Measurements from ENCODE around the gene PTPRN2. TPM values are rescaled to one million over a fixed set of nuclear protein-coding genes. Genes with fewer than 3 reads are reported as not detected.

PTPRN2 gene
- total and polyA plus RNA-seq, 2 donors from 2014 or later: 4.8 to 6.2 TPM

DNA sequence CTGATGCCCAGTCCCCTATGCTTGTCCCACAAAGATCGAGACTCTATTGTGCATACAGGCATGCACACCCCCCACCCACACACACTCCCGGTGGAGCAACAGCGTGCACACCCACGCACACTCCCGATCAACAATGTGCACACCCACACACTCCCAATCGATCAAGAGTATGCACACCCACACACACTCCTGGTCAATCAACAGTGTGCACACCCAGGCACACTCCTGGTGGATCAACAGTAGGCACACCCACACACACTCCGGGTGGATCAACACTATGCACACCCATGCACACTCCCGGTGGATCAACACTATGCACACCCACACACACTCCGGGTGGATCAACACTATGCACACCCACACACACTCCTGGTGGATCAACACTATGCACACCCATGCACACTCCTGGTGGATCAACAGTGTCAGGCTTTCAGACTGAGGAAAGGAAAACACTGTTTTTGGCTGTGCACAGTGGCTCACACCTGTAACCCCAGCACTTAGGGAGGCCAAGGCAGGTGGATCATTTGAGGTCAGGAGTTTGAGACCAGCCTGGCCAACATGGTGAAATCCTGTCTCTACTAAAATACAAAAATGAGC lies 118.8 kb downstream of the PTPRN2 start:
- Histone ChIP-seq H3K4me3 (ENCODE audit: low read length in 3 of 3) (no peak overlapping the region), H3K9me3 (ENCODE audit: control insufficient read depth in 2 of 3, insufficient read depth in 1 of 3, low read length in 3 of 3) (no peaks in the 10 kb centered on the region), H3K9ac (ENCODE audit: low read length in 3 of 3) (no peak overlapping the region), H3K4me1 (ENCODE audit: control insufficient read depth in 2 of 3, insufficient read depth in 2 of 3, low read depth in 1 of 3, low read length in 3 of 3) (no peaks in the 10 kb centered on the region), H3K27me3 (ENCODE audit: control insufficient read depth, insufficient read depth, low read length) (no peaks in the 10 kb centered on the region), H3K36me3 (ENCODE audit: control insufficient read depth in 2 of 3, insufficient read depth in 3 of 3, low read length in 3 of 3) (no peaks in the 10 kb centered on the region), H3K27ac (ENCODE audit: low read depth in 2 of 2, low read length in 2 of 2) (no peak overlapping the region)
- no peak for DNase-seq
- intact Hi-C loops (cut with DNase I): no loop called here
- TF ChIP-seq, protein P1, sequence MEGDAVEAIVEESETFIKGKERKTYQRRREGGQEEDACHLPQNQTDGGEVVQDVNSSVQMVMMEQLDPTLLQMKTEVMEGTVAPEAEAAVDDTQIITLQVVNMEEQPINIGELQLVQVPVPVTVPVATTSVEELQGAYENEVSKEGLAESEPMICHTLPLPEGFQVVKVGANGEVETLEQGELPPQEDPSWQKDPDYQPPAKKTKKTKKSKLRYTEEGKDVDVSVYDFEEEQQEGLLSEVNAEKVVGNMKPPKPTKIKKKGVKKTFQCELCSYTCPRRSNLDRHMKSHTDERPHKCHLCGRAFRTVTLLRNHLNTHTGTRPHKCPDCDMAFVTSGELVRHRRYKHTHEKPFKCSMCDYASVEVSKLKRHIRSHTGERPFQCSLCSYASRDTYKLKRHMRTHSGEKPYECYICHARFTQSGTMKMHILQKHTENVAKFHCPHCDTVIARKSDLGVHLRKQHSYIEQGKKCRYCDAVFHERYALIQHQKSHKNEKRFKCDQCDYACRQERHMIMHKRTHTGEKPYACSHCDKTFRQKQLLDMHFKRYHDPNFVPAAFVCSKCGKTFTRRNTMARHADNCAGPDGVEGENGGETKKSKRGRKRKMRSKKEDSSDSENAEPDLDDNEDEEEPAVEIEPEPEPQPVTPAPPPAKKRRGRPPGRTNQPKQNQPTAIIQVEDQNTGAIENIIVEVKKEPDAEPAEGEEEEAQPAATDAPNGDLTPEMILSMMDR (IDR thresholded peaks at IDR 0.05; ENCODE audit: borderline replicate concordance, extremely low read depth, insufficient read depth): no peak
- no peak for FAIRE-seq

DNA sequence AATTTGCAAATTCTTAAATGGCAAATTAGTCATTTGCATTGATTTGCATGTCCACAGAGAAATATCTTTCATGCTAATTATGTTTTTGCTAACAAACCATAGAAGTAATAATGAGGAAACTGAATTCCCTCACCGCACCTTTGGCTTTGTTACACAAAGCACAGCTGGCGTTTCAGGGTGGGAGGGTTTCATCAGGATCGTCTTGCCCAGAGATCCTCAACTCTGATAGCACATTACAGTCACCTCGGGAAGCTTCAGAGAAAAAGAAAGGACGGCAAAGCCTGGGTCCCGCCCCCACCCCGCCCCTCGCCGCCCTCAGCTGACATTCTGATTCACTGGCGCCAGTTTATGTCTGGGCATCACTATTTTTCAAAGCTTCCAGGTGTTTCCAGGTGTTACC lies 119.4 kb downstream of the PTPRN2 start:
- no peak overlapping the region for H3K27ac ChIP-seq (ENCODE audit: low read depth in 2 of 2, low read length in 2 of 2)
- H3K4me1 ChIP-seq (ENCODE audit: control insufficient read depth in 2 of 3, insufficient read depth in 2 of 3, low read depth in 1 of 3, low read length in 3 of 3): no peaks in the 10 kb centered on the region
- FAIRE-seq (no peak), DNase-seq (no peak)
- H3K27me3 ChIP-seq (ENCODE audit: control insufficient read depth, insufficient read depth, low read length): no peaks in the 10 kb centered on the region
- H3K9me3 ChIP-seq (ENCODE audit: control insufficient read depth in 2 of 3, insufficient read depth in 1 of 3, low read length in 3 of 3): peaks cover 0 to 3% (median 2%) of the 10 kb centered on the region in 3 donors
- no peaks in the 10 kb centered on the region for H3K36me3 ChIP-seq (ENCODE audit: control insufficient read depth in 2 of 3, insufficient read depth in 3 of 3, low read length in 3 of 3)
- intact Hi-C loops (cut with DNase I): no loop called here
- H3K9ac ChIP-seq (ENCODE audit: low read length in 3 of 3): no peak overlapping the region
- no peak overlapping the region for H3K4me3 ChIP-seq (ENCODE audit: low read length in 3 of 3)
- TF ChIP-seq, protein P1 (IDR thresholded peaks at IDR 0.05; ENCODE audit: borderline replicate concordance, extremely low read depth, insufficient read depth): no peak

DNA sequence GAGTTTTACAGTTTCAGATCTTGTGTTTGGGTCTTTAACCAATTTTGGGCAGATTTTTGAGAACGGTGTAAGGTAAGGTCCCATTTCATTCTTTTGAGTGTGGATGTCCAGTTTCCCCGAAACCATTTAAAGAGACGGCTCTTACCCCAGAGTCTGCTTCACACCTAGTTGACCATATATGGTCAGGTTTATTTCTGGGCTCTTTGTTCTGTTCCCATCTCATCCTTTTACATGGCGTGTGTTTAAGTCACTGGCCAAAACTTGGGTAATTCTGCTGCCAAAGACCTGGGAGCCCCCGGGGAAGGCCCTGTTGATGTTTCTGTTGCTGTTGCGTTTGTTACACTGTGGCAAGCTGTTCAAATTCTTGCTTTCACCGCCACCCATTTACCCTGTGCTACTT lies 120.1 kb downstream of the PTPRN2 start:
- Histone ChIP-seq H3K27me3 (ENCODE audit: control insufficient read depth, insufficient read depth, low read length) (no peaks in the 10 kb centered on the region), H3K9ac (ENCODE audit: low read length in 3 of 3) (no peak overlapping the region), H3K36me3 (ENCODE audit: control insufficient read depth in 2 of 3, insufficient read depth in 3 of 3, low read length in 3 of 3) (no peaks in the 10 kb centered on the region), H3K4me3 (ENCODE audit: low read length in 3 of 3) (no peak overlapping the region), H3K27ac (ENCODE audit: low read depth in 2 of 2, low read length in 2 of 2) (no peak overlapping the region), H3K9me3 (ENCODE audit: control insufficient read depth in 2 of 3, insufficient read depth in 1 of 3, low read length in 3 of 3) (peaks cover 0 to 3% (median 3%) of the 10 kb centered on the region in 3 donors), H3K4me1 (ENCODE audit: control insufficient read depth in 2 of 3, insufficient read depth in 2 of 3, low read depth in 1 of 3, low read length in 3 of 3) (no peaks in the 10 kb centered on the region)
- FAIRE-seq: no peak
- intact Hi-C loops (cut with DNase I): no loop called here
- TF ChIP-seq, protein P1 (IDR thresholded peaks at IDR 0.05; ENCODE audit: borderline replicate concordance, extremely low read depth, insufficient read depth): no peak
- no peak for DNase-seq

DNA sequence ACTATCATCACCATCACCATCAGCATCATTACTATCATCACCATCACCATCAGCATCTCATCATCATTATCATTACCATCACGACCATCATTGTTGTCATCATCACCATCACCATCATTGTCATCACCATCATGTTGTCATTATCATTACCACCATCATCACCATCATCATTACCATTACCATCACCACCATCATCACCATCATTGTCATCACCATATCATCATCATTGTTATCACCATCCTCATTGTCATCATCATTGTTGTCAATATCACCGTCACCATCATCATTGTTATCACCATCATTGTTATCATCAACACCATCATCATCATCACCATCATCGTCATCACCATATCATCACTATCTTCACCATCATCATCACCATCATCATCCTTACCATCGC lies 124.3 kb downstream of the PTPRN2 start:
- intact Hi-C loops (cut with DNase I): no loop called here
- no peak overlapping the region for H3K27ac ChIP-seq (ENCODE audit: low read depth in 2 of 2, low read length in 2 of 2)
- H3K4me1 ChIP-seq (ENCODE audit: control insufficient read depth in 2 of 3, insufficient read depth in 2 of 3, low read depth in 1 of 3, low read length in 3 of 3): no peaks in the 10 kb centered on the region
- TF ChIP-seq, protein P1 (IDR thresholded peaks at IDR 0.05; ENCODE audit: borderline replicate concordance, extremely low read depth, insufficient read depth): no peak
- H3K9ac ChIP-seq (ENCODE audit: low read length in 3 of 3): no peak overlapping the region
- peaks cover 0 to 3% (median 3%) of the 10 kb centered on the region in 3 donors for H3K9me3 ChIP-seq (ENCODE audit: control insufficient read depth in 2 of 3, insufficient read depth in 1 of 3, low read length in 3 of 3)
- DNase-seq (no peak), FAIRE-seq (no peak)
- H3K4me3 ChIP-seq (ENCODE audit: low read length in 3 of 3): no peak overlapping the region
- no peaks in the 10 kb centered on the region for H3K36me3 ChIP-seq (ENCODE audit: control insufficient read depth in 2 of 3, insufficient read depth in 3 of 3, low read length in 3 of 3)
- H3K27me3 ChIP-seq (ENCODE audit: control insufficient read depth, insufficient read depth, low read length): no peaks in the 10 kb centered on the region

Measured in kidney (tissue), 14 donors.